GM18508 (cell line): ENCODE results near the gene HSBP1L1.

Source experiments
- ATAC-seq: cut with Tn5 transposase; IDR thresholded peaks from one replicate; pipeline ENCODE4 v1.9.1; 2021; ENCODE audit warnings: moderate number of reproducible peaks; ENCODE audit not compliant: insufficient read depth, unreplicated experiment

The HSBP1L1 gene

GRCh38 chr18:79927607-79928562 is 36.6 kb upstream of the HSBP1L1 start:
- ATAC-seq: no peak

GRCh38 chr18:79928563-79928960 is 35.9 kb upstream of the HSBP1L1 start:
- no peak for ATAC-seq

- ATAC-seq: no peak
Measured at GRCh38 chr18:79930020-79930642, 34.3 kb upstream of the HSBP1L1 start.

GRCh38 chr18:79931475-79931874 is 33.0 kb upstream of the HSBP1L1 start:
- ATAC-seq: no peak

GRCh38 chr18:79932907-79933306 is 31.5 kb upstream of the HSBP1L1 start:
- ATAC-seq: no peak

GRCh38 chr18:79933765-79934164 is 30.7 kb upstream of the HSBP1L1 start:
- ATAC-seq: no peak

GRCh38 chr18:79934311-79935097 is 29.9 kb upstream of the HSBP1L1 start:
- no peak for ATAC-seq

GRCh38 chr18:79935098-79935480 is 29.4 kb upstream of the HSBP1L1 start:
- no peak for ATAC-seq

- no peak for ATAC-seq
Measured at GRCh38 chr18:79935499-79935898, 28.9 kb upstream of the HSBP1L1 start.

GRCh38 chr18:79935925-79936324 is 28.5 kb upstream of the HSBP1L1 start:
- ATAC-seq: no peak

- no peak for ATAC-seq
Measured at GRCh38 chr18:79936641-79937040, 27.8 kb upstream of the HSBP1L1 start.

GRCh38 chr18:79937103-79937860 is 27.2 kb upstream of the HSBP1L1 start:
- no peak for ATAC-seq

- no peak for ATAC-seq
Measured at GRCh38 chr18:79938196-79938595, 26.2 kb upstream of the HSBP1L1 start.

- no peak for ATAC-seq
Measured at GRCh38 chr18:79939096-79939495, 25.3 kb upstream of the HSBP1L1 start.

GRCh38 chr18:79940126-79940813 is 24.2 kb upstream of the HSBP1L1 start:
- ATAC-seq: no peak

GRCh38 chr18:79940814-79941472 is 23.5 kb upstream of the HSBP1L1 start:
- no peak for ATAC-seq

GRCh38 chr18:79941473-79942119 is 22.8 kb upstream of the HSBP1L1 start:
- ATAC-seq: no peak

- ATAC-seq: no peak
Measured at GRCh38 chr18:79942211-79942610, 22.2 kb upstream of the HSBP1L1 start.
